GM06990 (cell line): Measurements from ENCODE around the gene TYRO3.

Source experiments
- DNase-seq: peaks from one replicate; pipeline ENCODE4 v3.0.0-alpha.2; 2011; ENCODE audit not compliant: insufficient read length; ENCODE audit errors: extremely low read depth
- H3K27me3 ChIP-seq: replicated peaks from 2 replicates; pipeline ENCODE4 v1.6.0; 2011; ENCODE audit warnings: low read length; ENCODE audit not compliant: control insufficient read depth, insufficient read depth
- H3K36me3 ChIP-seq: 2 replicates; pipeline ENCODE4 v1.5.1; 2011; ENCODE audit warnings: low read length; ENCODE audit not compliant: control insufficient read depth, insufficient read depth
- H3K4me3 ChIP-seq: replicated peaks from 2 replicates; pipeline ENCODE4 v1.5.1; 2011; ENCODE audit warnings: low read depth, mild to moderate bottlenecking, control low read depth, low read length
- CTCF ChIP-seq: IDR thresholded peaks from 2 replicates; pipeline ENCODE4 v1.5.1; 2011; ENCODE audit warnings: low read length, control low read depth, mild to moderate bottlenecking, inconsistent platforms; ENCODE audit not compliant: insufficient read depth, poor library complexity, severe bottlenecking

Gene TYRO3

GRCh38 chr15:41603941-41604911, 45.2 kb downstream of the TYRO3 start:
- no peaks in the 10 kb centered on the region for H3K36me3 ChIP-seq
- H3K4me3 ChIP-seq, result peak overlapping the region; percentile 39
- peak; percentile 11 for DNase-seq
- TF ChIP-seq CTCF, result peak; percentile 70
- no peaks in the 10 kb centered on the region for H3K27me3 ChIP-seq

- DNase-seq, result no peak
- Histone ChIP-seq H3K27me3 (no peaks in the 10 kb centered on the region), H3K4me3 (no peak overlapping the region), H3K36me3 (no peaks in the 10 kb centered on the region)
- no peak for TF ChIP-seq CTCF
Observed at GRCh38 chr15:41605566-41605965, 46.6 kb downstream of the TYRO3 start.

- Histone ChIP-seq H3K36me3 (no peaks in the 10 kb centered on the region), H3K4me3 (no peak overlapping the region), H3K27me3 (no peaks in the 10 kb centered on the region)
- no peak for DNase-seq
- TF ChIP-seq CTCF, result no peak
Observed at GRCh38 chr15:41606997-41607396, 48.0 kb downstream of the TYRO3 start.

GRCh38 chr15:41609123-41609522, 50.1 kb downstream of the TYRO3 start:
- no peak for DNase-seq
- no peak for TF ChIP-seq CTCF
- Histone ChIP-seq H3K4me3 (no peak overlapping the region), H3K36me3 (no peaks in the 10 kb centered on the region), H3K27me3 (no peaks in the 10 kb centered on the region)

GRCh38 chr15:41610048-41610447, 51.0 kb downstream of the TYRO3 start:
- Histone ChIP-seq H3K36me3 (no peaks in the 10 kb centered on the region), H3K4me3 (no peak overlapping the region), H3K27me3 (no peaks in the 10 kb centered on the region)
- DNase-seq, result no peak
- TF ChIP-seq CTCF, result no peak
